ENCODE data around the gene CTU2.
A peak's percentile ranks its signal among the peaks of the same experiment; 100 is the strongest.
"Not testable (repeated sequence)": the region's sequence is repeated elsewhere in the genome, so short reads cannot be mapped to it uniquely, and the experiment has no call there.

The CTU2 gene

DNA sequence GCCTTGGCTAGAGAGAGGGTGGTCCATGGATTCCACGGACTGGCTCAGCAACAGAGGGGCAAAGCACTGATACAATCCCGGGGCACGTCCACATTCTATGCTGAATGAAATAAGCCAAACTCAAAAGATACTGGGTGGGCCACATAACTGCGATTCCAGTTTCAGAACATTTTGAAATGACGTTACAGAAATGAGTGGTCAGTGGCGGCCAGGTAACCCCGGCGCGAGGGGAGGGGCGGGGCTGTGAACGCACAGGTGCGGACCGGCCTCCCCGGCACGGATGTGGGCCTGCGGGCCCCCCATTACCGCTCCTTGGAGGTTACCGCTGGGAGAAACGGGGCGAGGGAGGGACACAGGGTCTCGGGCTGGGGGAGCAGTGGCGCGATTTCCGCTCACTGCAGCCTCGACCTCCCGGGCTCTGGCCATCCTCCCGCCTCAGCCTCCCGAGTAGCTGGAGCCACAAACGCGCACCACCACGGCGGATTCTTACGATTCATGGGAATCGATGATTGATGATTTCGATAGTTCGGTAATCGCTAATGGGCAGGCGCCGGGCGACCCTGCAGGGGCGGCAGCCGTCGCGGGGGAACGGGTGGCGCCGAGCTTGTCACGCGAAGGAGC is 44.0 kb upstream of the CTU2 start:
- H3K9me3 ChIP-seq = no peaks in the 10 kb centered on the region
- H3K27ac ChIP-seq = peak overlapping the region; percentile 75
- no peaks in the 10 kb centered on the region for H3K36me3 ChIP-seq
- peaks cover 15 to 16% of the 10 kb centered on the region in 2 experiments for H3K4me1 ChIP-seq (ENCODE audit: control insufficient read depth in 1 of 2, insufficient read depth in 1 of 2, low read depth in 1 of 2, low read length in 1 of 2)
- peak overlapping the region; percentile 89 to 98 for H3K4me3 ChIP-seq (ENCODE audit: low read depth in 1 of 2, low read length in 1 of 2)
- H3K27me3 ChIP-seq = peaks cover 18% of the 10 kb centered on the region
- no peak for TF ChIP-seq CTCF (IDR thresholded peaks at IDR 0.05)

GRCh38 chr16:88662843-88663606 is 43.3 kb upstream of the CTU2 start, which contains the start of gene MVD:
TSS of gene MVD (minus strand) at chr16:88663091. CDS start at chr16:88663080, 11 bp downstream.
- Histone ChIP-seq H3K9me3 (no peaks in the 10 kb centered on the region), H3K4me1 (ENCODE audit: control insufficient read depth in 1 of 2, insufficient read depth in 1 of 2, low read depth in 1 of 2, low read length in 1 of 2) (peaks cover 15 to 16% of the 10 kb centered on the region in 2 experiments), H3K4me3 (ENCODE audit: low read depth in 1 of 2, low read length in 1 of 2) (peak within 1 kb of the TSS; percentile 89 to 98), H3K27ac (peak within 1 kb of the TSS; percentile 75), H3K27me3 (peaks cover 18% of the 10 kb centered on the region), H3K36me3 (no peaks in the 10 kb centered on the region)
- peak; percentile 49 for TF ChIP-seq CTCF (IDR thresholded peaks at IDR 0.05)

GRCh38 chr16:88665148-88665547 is 41.2 kb upstream of the CTU2 start:
- no peak overlapping the region for H3K4me3 ChIP-seq (ENCODE audit: low read depth in 1 of 2, low read length in 1 of 2)
- no peaks in the 10 kb centered on the region for H3K36me3 ChIP-seq
- peaks cover 18% of the 10 kb centered on the region for H3K27me3 ChIP-seq
- no peaks in the 10 kb centered on the region for H3K9me3 ChIP-seq
- H3K27ac ChIP-seq = no peak overlapping the region
- H3K4me1 ChIP-seq (ENCODE audit: control insufficient read depth in 1 of 2, insufficient read depth in 1 of 2, low read depth in 1 of 2, low read length in 1 of 2) = peaks cover 15 to 16% of the 10 kb centered on the region in 2 experiments
- no peak for TF ChIP-seq CTCF (IDR thresholded peaks at IDR 0.05)

GRCh38 chr16:88665570-88665969 is 40.7 kb upstream of the CTU2 start:
- Histone ChIP-seq H3K4me1 (ENCODE audit: control insufficient read depth in 1 of 2, insufficient read depth in 1 of 2, low read depth in 1 of 2, low read length in 1 of 2) (peaks cover 15 to 16% of the 10 kb centered on the region in 2 experiments), H3K27me3 (peaks cover 18% of the 10 kb centered on the region), H3K36me3 (no peaks in the 10 kb centered on the region), H3K4me3 (ENCODE audit: low read depth in 1 of 2, low read length in 1 of 2) (no peak overlapping the region), H3K27ac (no peak overlapping the region), H3K9me3 (no peaks in the 10 kb centered on the region)
- no peak for TF ChIP-seq CTCF (IDR thresholded peaks at IDR 0.05)

DNA sequence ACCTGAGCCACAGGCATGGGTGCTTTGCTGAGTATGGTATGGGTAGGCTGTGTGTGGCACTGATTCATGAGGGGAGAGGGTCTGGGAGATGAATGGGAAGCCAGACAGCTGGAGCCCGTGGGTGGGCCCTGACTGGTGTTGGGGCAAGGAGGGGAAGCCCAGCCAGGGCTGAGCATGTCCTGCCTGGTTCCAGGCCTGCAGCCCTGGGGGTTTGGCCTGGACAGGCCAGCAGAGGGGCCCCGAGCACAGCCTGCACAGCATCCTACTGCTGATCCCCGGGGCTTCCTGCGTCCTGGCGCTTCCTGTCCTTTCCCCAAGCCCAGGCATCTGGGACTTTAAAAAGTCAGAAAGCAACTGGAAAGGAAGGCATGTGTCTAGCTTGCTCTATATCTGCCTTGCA is 38.8 kb upstream of the CTU2 start:
- Histone ChIP-seq H3K9me3 (no peaks in the 10 kb centered on the region), H3K27ac (no peak overlapping the region), H3K36me3 (no peaks in the 10 kb centered on the region), H3K4me1 (ENCODE audit: control insufficient read depth in 1 of 2, insufficient read depth in 1 of 2, low read depth in 1 of 2, low read length in 1 of 2) (peaks cover 9% of the 10 kb centered on the region in 2 experiments), H3K4me3 (ENCODE audit: low read depth in 1 of 2, low read length in 1 of 2) (no peak overlapping the region), H3K27me3 (peaks cover 2% of the 10 kb centered on the region)
- no peak for TF ChIP-seq CTCF (IDR thresholded peaks at IDR 0.05)

DNA sequence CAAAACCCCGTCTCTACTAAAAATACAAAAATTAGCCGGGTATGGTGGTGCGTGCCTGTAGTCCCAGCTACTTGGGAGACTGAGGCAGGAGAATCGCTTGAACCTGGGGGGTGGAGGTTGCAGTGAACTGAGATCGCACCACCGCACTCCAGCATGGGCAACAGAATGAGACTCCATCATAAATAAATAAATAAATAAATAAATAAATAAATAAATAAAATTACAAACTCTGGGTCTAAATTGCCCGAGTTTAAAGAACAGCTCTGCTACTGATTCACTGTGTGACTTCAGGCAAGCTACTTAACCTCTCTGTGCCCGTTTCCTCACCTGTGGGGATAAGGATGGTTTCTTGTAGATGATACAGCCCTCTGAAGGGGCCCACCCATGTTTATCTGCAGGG is 36.8 kb upstream of the CTU2 start:
- peaks cover 14% of the 10 kb centered on the region for H3K36me3 ChIP-seq
- not testable (repeated sequence) for H3K27me3 ChIP-seq; H3K27ac ChIP-seq; H3K9me3 ChIP-seq; H3K4me3 ChIP-seq (ENCODE audit: low read depth in 1 of 2, low read length in 1 of 2); H3K4me1 ChIP-seq (ENCODE audit: control insufficient read depth in 1 of 2, insufficient read depth in 1 of 2, low read depth in 1 of 2, low read length in 1 of 2)
